ENCODE measurements around the gene NPB.

DNA sequence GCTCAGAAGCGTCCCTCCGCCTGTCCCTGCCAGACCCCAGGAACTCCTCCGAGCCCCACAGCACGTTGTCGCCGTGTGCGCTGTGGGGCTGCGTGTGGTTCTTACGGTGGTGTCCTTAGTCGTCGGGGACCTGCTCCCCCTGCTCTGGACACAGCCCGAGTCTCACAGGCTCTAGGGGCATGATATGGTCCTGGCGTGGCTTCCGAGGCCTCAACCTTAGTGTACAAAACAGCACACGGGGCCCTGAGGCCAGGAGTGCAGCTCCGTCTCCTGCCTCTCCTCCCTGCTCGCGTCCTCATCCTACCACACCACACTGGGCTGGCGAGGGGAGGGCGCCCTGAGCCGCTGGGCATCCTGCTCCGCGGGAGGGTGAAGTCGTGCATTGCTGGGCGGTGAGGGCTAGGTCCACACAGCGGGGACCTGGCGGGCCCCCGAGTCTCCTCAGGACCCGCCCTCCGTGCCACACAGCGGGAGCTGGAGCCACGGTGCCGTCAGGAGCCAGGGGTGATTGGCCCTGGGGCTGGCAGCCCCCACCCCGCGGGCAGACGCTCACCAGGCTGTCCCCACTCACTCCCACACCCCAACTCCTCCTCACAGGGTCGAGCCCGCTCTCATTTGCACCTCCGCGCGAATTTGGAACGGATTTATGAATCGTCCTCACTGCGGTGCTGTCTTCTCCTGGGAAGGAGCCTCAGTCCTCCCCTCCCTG is 26.7 kb downstream of the NPB start:
- TF ChIP-seq, protein P1, sequence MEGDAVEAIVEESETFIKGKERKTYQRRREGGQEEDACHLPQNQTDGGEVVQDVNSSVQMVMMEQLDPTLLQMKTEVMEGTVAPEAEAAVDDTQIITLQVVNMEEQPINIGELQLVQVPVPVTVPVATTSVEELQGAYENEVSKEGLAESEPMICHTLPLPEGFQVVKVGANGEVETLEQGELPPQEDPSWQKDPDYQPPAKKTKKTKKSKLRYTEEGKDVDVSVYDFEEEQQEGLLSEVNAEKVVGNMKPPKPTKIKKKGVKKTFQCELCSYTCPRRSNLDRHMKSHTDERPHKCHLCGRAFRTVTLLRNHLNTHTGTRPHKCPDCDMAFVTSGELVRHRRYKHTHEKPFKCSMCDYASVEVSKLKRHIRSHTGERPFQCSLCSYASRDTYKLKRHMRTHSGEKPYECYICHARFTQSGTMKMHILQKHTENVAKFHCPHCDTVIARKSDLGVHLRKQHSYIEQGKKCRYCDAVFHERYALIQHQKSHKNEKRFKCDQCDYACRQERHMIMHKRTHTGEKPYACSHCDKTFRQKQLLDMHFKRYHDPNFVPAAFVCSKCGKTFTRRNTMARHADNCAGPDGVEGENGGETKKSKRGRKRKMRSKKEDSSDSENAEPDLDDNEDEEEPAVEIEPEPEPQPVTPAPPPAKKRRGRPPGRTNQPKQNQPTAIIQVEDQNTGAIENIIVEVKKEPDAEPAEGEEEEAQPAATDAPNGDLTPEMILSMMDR (IDR thresholded peaks at IDR 0.05; ENCODE audit: control extremely low read depth in 1 of 3, insufficient read depth in 1 of 3, low read depth in 1 of 3, low read length in 3 of 3), result no peak
- TF ChIP-seq RXRA (IDR thresholded peaks at IDR 0.05; ENCODE audit: insufficient read depth, low read depth, low read length) (no peak), POLR2A (IDR thresholded peaks at IDR 0.05; ENCODE audit: control extremely low read depth in 1 of 2, low read depth in 2 of 2, low read length in 2 of 2) (no peak), JUND (IDR thresholded peaks at IDR 0.05; ENCODE audit: low read length) (no peak), EP300 (IDR thresholded peaks at IDR 0.05; ENCODE audit: borderline replicate concordance in 1 of 2, low read depth in 2 of 2, low read length in 2 of 2) (no peak), RAD21 (IDR thresholded peaks at IDR 0.05 in 1 of 2, conservative IDR thresholded peaks at IDR 0.05 in 1 of 2; ENCODE audit: low read depth in 2 of 2, low read length in 2 of 2) (no peak)
